ENCODE measurements around the gene SLC13A4. TPM values are rescaled to one million over a fixed set of nuclear protein-coding genes. Genes with fewer than 3 reads are reported as not detected.

Gene SLC13A4
- total RNA-seq, 1 donor from 2014 or later: not detected

Other genes starting within 250 kb of the SLC13A4 start
- gene CNOT4, start 218.1 kb downstream of the SLC13A4 start, total RNA-seq: 6.5 and 9.3 TPM in 2 replicates
- 27.8 and 31.2 TPM in 2 replicates for gene NUP205, start 170.3 kb downstream of the SLC13A4 start, total RNA-seq
- gene STMP1, start 65.7 kb downstream of the SLC13A4 start, total RNA-seq: 4.6 and 5.4 TPM in 2 replicates
- not detected in 2 replicates for gene FAM180A, start 20.6 kb upstream of the SLC13A4 start, total RNA-seq
- 102 and 104 TPM in 2 replicates for gene MTPN, start 249.2 kb upstream of the SLC13A4 start, total RNA-seq